ENCODE results near the gene H1-8.

DNA sequence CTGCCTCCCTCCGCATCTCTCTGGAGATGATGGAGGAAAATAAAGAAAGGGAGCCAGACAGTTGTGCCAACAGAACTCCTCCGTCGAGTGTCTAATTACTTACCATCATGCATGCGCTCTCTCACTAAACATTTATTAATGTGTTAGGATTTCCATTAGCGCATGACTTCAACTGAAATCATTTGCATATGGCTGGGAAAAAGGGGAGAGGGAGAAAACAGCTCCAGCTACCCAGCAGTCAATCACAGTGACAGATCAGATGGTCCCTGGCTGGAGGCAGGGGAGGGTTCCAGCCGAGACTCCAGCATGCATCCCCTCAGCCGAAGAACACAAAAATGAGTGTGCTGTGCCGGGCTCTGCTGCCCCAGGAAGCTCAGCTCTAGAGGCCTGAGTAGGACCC is 21.4 kb upstream of the H1-8 start:
- TF ChIP-seq, protein P1, sequence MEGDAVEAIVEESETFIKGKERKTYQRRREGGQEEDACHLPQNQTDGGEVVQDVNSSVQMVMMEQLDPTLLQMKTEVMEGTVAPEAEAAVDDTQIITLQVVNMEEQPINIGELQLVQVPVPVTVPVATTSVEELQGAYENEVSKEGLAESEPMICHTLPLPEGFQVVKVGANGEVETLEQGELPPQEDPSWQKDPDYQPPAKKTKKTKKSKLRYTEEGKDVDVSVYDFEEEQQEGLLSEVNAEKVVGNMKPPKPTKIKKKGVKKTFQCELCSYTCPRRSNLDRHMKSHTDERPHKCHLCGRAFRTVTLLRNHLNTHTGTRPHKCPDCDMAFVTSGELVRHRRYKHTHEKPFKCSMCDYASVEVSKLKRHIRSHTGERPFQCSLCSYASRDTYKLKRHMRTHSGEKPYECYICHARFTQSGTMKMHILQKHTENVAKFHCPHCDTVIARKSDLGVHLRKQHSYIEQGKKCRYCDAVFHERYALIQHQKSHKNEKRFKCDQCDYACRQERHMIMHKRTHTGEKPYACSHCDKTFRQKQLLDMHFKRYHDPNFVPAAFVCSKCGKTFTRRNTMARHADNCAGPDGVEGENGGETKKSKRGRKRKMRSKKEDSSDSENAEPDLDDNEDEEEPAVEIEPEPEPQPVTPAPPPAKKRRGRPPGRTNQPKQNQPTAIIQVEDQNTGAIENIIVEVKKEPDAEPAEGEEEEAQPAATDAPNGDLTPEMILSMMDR (IDR thresholded peaks at IDR 0.05), result no peak
- no peak for TF ChIP-seq EP300 (IDR thresholded peaks at IDR 0.05)
